Brain pericyte (primary cell): ENCODE results near the gene NDRG4.
"Not testable (repeated sequence)": the region's sequence is repeated elsewhere in the genome, so short reads cannot be mapped to it uniquely, and the experiment has no call there.

Source experiments
- DNase-seq: peaks from one replicate; pipeline ENCODE4 v3.0.0-alpha.2; 2012; ENCODE audit warnings: low read depth, low spot score

NDRG4 gene

GRCh38 chr16:58464916-58465731, 34.8 kb upstream of the NDRG4 start:
- no peak for DNase-seq

GRCh38 chr16:58465817-58466216, 34.1 kb upstream of the NDRG4 start:
- DNase-seq: no peak

- DNase-seq: no peak
Measured at GRCh38 chr16:58466396-58466795, 33.5 kb upstream of the NDRG4 start.

- DNase-seq: no peak
Measured at GRCh38 chr16:58467905-58468304, 32.0 kb upstream of the NDRG4 start.

- no peak for DNase-seq
Measured at GRCh38 chr16:58471209-58471975, 28.6 kb upstream of the NDRG4 start.

GRCh38 chr16:58472266-58472665, 27.7 kb upstream of the NDRG4 start:
- DNase-seq: no peak

GRCh38 chr16:58472827-58473226, 27.1 kb upstream of the NDRG4 start:
- no peak for DNase-seq

GRCh38 chr16:58474296-58474695, 25.6 kb upstream of the NDRG4 start:
- DNase-seq: no peak

GRCh38 chr16:58475091-58475619, 24.8 kb upstream of the NDRG4 start:
- no peak for DNase-seq

- DNase-seq: no peak
Measured at GRCh38 chr16:58476791-58477190, 23.2 kb upstream of the NDRG4 start.

- DNase-seq: no peak
Measured at GRCh38 chr16:58478427-58478826, 21.5 kb upstream of the NDRG4 start.

GRCh38 chr16:58481226-58481869, 18.6 kb upstream of the NDRG4 start:
- no peak for DNase-seq

GRCh38 chr16:58481931-58482330, 18.0 kb upstream of the NDRG4 start:
- no peak for DNase-seq

- DNase-seq: no peak
Measured at GRCh38 chr16:58485184-58485887, 14.6 kb upstream of the NDRG4 start.

- DNase-seq: no peak
Measured at GRCh38 chr16:58487566-58488351, 12.2 kb upstream of the NDRG4 start.

- no peak for DNase-seq
Measured at GRCh38 chr16:58488531-58488930, 11.4 kb upstream of the NDRG4 start.

GRCh38 chr16:58490065-58490464, 9.9 kb upstream of the NDRG4 start:
- DNase-seq: no peak

- not testable (repeated sequence) for DNase-seq
Measured at GRCh38 chr16:58490539-58490938, 9.4 kb upstream of the NDRG4 start.

- DNase-seq: no peak
Measured at GRCh38 chr16:58492066-58492465, 7.9 kb upstream of the NDRG4 start.

- no peak for DNase-seq
Measured at GRCh38 chr16:58492735-58493134, 7.2 kb upstream of the NDRG4 start.
